Osteoblast (primary cell): ENCODE results near the gene ZNF689. TPM values are rescaled to one million over a fixed set of nuclear protein-coding genes. Genes with fewer than 3 reads are reported as not detected.

ENCODE experiments used
- DNase-seq: peaks from one replicate; pipeline ENCODE4 v3.0.0; 2011; ENCODE audit warnings: low spot score, mixed read lengths; ENCODE audit not compliant: insufficient read length; ENCODE audit errors: missing footprints
- H2AFZ ChIP-seq: 2 replicates; pipeline ENCODE4 v1.6.0; 2011; ENCODE audit warnings: mild to moderate bottlenecking, low read length
- H3K27ac ChIP-seq: 2 replicates; pipeline ENCODE4 v1.5.1; 2011; ENCODE audit warnings: mild to moderate bottlenecking, low read depth, low read length, moderate library complexity
- H3K27me3 ChIP-seq: 2 replicates; pipeline ENCODE4 v1.6.0; 2012; ENCODE audit warnings: mild to moderate bottlenecking, control low read depth, inconsistent platforms, low read length, moderate library complexity; ENCODE audit not compliant: insufficient read depth
- H3K36me3 ChIP-seq: 2 replicates; pipeline ENCODE4 v1.5.1; 2011; ENCODE audit warnings: mild to moderate bottlenecking, low read length, control low read depth, moderate library complexity; ENCODE audit not compliant: insufficient read depth
- H3K4me1 ChIP-seq: 2 replicates; pipeline ENCODE4 v1.5.1; 2011; ENCODE audit warnings: mild to moderate bottlenecking, low read length, control low read depth, moderate library complexity; ENCODE audit not compliant: insufficient read depth
- H3K4me2 ChIP-seq: 2 replicates; pipeline ENCODE4 v1.6.0; 2011; ENCODE audit warnings: mild to moderate bottlenecking, low read length; ENCODE audit not compliant: insufficient read depth
- H3K4me3 ChIP-seq: fragments of 200-600 bp; sonication (generic); 3 replicates; pipeline ENCODE4 v1.5.1; 2012; ENCODE audit warnings: mild to moderate bottlenecking, low read length, inconsistent platforms; ENCODE audit not compliant: insufficient read depth
- H3K79me2 ChIP-seq: 2 replicates; pipeline ENCODE4 v1.6.0; 2012; ENCODE audit warnings: mild to moderate bottlenecking, low read length, control low read depth, inconsistent platforms; ENCODE audit not compliant: insufficient read depth
- H3K9me3 ChIP-seq: 2 replicates; pipeline ENCODE4 v1.5.1; 2011; ENCODE audit warnings: low read depth, low read length, control low read depth
- H4K20me1 ChIP-seq: 2 replicates; pipeline ENCODE4 v1.6.0; 2012; ENCODE audit warnings: mild to moderate bottlenecking, low read length, control low read depth; ENCODE audit not compliant: insufficient read depth
- CTCF ChIP-seq: IDR thresholded peaks from 2 replicates; pipeline ENCODE4 v1.5.1; 2011; ENCODE audit warnings: mild to moderate bottlenecking, low read depth, low read length, moderate library complexity; ENCODE audit errors: extremely low read depth
- total RNA-seq: library from RNA; depleted of rRNA; stranded (reverse); fragments of >200 nt; gene quantifications from 2 replicates; pipeline ENCODE4 v1.2.3, GENCODE V29; 2012

ZNF689 gene
- total RNA-seq, 1 donor, result 8.3 TPM

DNA sequence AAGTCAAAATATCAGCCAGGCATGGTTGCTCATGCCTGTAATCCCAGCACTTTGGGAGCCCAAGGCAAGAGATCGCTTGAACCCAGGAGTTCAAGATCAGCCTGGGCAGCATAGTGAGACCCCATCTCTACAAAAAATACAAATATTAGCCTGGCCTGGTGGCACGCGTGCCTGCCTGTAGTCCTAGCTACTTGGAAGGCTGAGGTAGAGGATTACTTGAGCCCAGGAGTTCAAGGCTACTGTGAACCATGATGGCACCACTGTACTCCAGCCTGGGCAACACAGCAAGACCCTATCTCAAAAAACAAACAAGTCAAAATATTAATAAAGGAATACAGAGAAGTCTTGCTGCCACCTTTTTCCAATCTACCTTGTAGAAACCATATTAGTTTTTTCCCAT, 4.2 kb downstream of the ZNF689 start:
- Histone ChIP-seq H3K27ac (no peak overlapping the region), H3K9me3 (no peaks in the 10 kb centered on the region), H3K4me2 (no peak overlapping the region), H3K79me2 (peaks cover 21% of the 10 kb centered on the region), H4K20me1 (no peaks in the 10 kb centered on the region), H2AFZ (no peak overlapping the region), H3K4me1 (peaks cover 10% of the 10 kb centered on the region), H3K27me3 (no peaks in the 10 kb centered on the region), H3K4me3 (no peak overlapping the region), H3K36me3 (peaks cover 24% of the 10 kb centered on the region)
- no peak for DNase-seq
- no peak for TF ChIP-seq CTCF

DNA sequence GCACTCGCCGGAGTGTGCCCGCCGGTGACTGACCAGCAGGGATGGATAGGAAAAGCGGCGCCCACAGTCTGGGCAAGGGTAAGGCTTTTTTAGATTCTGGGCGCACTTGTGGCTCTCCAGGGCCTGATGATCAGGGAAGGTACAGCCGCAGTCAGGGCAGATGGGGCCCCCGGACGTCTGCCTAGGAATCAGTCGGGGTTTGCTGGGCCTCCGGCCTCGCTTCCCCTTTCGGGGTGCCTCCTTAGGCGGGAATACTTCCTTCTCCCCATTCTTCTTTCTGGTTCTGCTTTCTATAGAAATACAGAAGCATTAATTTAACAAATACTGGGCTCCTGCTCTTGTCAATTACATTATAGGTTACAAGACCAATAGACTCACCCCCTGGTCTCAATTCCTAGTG, 5.0 kb downstream of the ZNF689 start:
- Histone ChIP-seq H3K4me3 (no peak overlapping the region), H2AFZ (no peak overlapping the region), H3K27me3 (no peaks in the 10 kb centered on the region), H4K20me1 (no peaks in the 10 kb centered on the region), H3K4me2 (no peak overlapping the region), H3K27ac (no peak overlapping the region), H3K4me1 (peaks cover 7% of the 10 kb centered on the region), H3K36me3 (peaks cover 24% of the 10 kb centered on the region), H3K79me2 (peaks cover 21% of the 10 kb centered on the region), H3K9me3 (no peaks in the 10 kb centered on the region)
- no peak for TF ChIP-seq CTCF
- DNase-seq, result no peak

GRCh38 chr16:30604316-30604947, 5.8 kb downstream of the ZNF689 start:
- TF ChIP-seq CTCF, result no peak

GRCh38 chr16:30603945-30604315, 6.3 kb downstream of the ZNF689 start:
- Histone ChIP-seq H2AFZ (no peak overlapping the region), H3K4me2 (no peak overlapping the region), H3K4me1 (peaks cover under 1% of the 10 kb centered on the region), H3K36me3 (peaks cover 24% of the 10 kb centered on the region), H3K27me3 (no peaks in the 10 kb centered on the region), H3K27ac (no peak overlapping the region), H3K79me2 (peaks cover 11% of the 10 kb centered on the region), H3K4me3 (no peak overlapping the region), H4K20me1 (no peaks in the 10 kb centered on the region), H3K9me3 (no peaks in the 10 kb centered on the region)
- no peak for DNase-seq
- no peak for TF ChIP-seq CTCF

More at GRCh38 chr16:30604316-30604947, 5.8 kb downstream of the ZNF689 start:
- no peaks in the 10 kb centered on the region for H3K9me3 ChIP-seq
- no peak overlapping the region for H3K27ac ChIP-seq
- DNase-seq, result no peak
- H3K79me2 ChIP-seq, result peaks cover 16% of the 10 kb centered on the region
- H3K4me2 ChIP-seq, result no peak overlapping the region
- H2AFZ ChIP-seq, result no peak overlapping the region
- peaks cover 5% of the 10 kb centered on the region for H3K4me1 ChIP-seq
- H3K4me3 ChIP-seq, result no peak overlapping the region
- H4K20me1 ChIP-seq, result no peaks in the 10 kb centered on the region
- H3K36me3 ChIP-seq, result peaks cover 24% of the 10 kb centered on the region
- H3K27me3 ChIP-seq, result no peaks in the 10 kb centered on the region
